ENCODE data around the gene NRXN3. TPM values are rescaled to one million over a fixed set of nuclear protein-coding genes. Genes with fewer than 3 reads are reported as not detected.

The NRXN3 gene
- total and polyA plus RNA-seq, 11 donors = 0.19 to 2.2 (median 1.1) TPM

DNA sequence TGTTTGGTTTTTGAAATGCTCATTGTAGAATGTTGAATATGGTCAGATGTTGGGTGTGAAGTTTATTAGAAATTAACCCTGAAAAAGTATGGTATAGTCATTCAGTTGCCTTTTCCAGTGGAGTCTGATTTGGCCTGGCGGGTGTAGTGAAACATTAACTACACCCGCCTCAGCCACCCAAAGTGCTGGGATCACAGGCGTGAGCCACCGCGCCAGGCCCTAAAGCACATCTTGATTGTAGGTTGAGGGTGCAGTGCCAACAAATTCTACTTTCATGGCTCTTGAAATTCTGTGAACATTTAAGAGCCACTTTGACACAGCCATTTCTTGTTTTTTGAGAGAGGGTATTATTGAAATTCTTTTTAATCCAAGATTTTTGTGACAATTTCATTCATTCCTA is 1416.2 kb downstream of the NRXN3 start:
- intact Hi-C loops (cut with DNase I) = no loop called here
- Histone ChIP-seq H3K4me3 (no peak overlapping the region), H3K9me3 (peaks cover 0 to 6% (median 0%) of the 10 kb centered on the region in 12 donors), H3K27me3 (peaks cover 0 to 2% (median 0%) of the 10 kb centered on the region in 9 donors), H3K36me3 (no peaks in the 10 kb centered on the region), H3K4me1 (peaks cover 0 to 2% (median 0%) of the 10 kb centered on the region in 12 donors), H3K27ac (no peak overlapping the region)
- WGBS, 4 donors = 92 to 96% (median 94%) methylated on average over 5 of the region's 5 CpGs
- TF ChIP-seq, protein P1, sequence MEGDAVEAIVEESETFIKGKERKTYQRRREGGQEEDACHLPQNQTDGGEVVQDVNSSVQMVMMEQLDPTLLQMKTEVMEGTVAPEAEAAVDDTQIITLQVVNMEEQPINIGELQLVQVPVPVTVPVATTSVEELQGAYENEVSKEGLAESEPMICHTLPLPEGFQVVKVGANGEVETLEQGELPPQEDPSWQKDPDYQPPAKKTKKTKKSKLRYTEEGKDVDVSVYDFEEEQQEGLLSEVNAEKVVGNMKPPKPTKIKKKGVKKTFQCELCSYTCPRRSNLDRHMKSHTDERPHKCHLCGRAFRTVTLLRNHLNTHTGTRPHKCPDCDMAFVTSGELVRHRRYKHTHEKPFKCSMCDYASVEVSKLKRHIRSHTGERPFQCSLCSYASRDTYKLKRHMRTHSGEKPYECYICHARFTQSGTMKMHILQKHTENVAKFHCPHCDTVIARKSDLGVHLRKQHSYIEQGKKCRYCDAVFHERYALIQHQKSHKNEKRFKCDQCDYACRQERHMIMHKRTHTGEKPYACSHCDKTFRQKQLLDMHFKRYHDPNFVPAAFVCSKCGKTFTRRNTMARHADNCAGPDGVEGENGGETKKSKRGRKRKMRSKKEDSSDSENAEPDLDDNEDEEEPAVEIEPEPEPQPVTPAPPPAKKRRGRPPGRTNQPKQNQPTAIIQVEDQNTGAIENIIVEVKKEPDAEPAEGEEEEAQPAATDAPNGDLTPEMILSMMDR (IDR thresholded peaks at IDR 0.05) = no peak
- no peak for TF ChIP-seq POLR2A (IDR thresholded peaks at IDR 0.05)
- no peak for ATAC-seq
- DNase-seq = no peak

GRCh38 chr14:79586989-79587598 is 1416.9 kb downstream of the NRXN3 start:
- TF ChIP-seq, protein P1 (IDR thresholded peaks at IDR 0.05) = no peak
- TF ChIP-seq POLR2A (IDR thresholded peaks at IDR 0.05) = no peak
- Histone ChIP-seq H3K27ac (no peak overlapping the region), H3K4me3 (no peak overlapping the region), H3K4me1 (peaks cover 0 to 2% (median 0%) of the 10 kb centered on the region in 12 donors), H3K27me3 (peaks cover 0 to 1% (median 0%) of the 10 kb centered on the region in 9 donors), H3K9me3 (peaks cover 0 to 6% (median 0%) of the 10 kb centered on the region in 12 donors), H3K36me3 (no peaks in the 10 kb centered on the region)
- intact Hi-C loops (cut with DNase I) = no loop called here
- ATAC-seq = no peak
- 9 to 17% (median 12%) methylated on average over 7 of the region's 7 CpGs for WGBS, 4 donors
- no peak for DNase-seq

- Histone ChIP-seq H3K27ac (no peak overlapping the region), H3K9me3 (peaks cover 0 to 6% (median 0%) of the 10 kb centered on the region in 12 donors), H3K36me3 (no peaks in the 10 kb centered on the region), H3K27me3 (no peaks in the 10 kb centered on the region), H3K4me1 (peaks cover 0 to 2% (median 0%) of the 10 kb centered on the region in 12 donors), H3K4me3 (no peak overlapping the region)
- DNase-seq (no peak), ATAC-seq (no peak)
- TF ChIP-seq, protein P1 (IDR thresholded peaks at IDR 0.05) = no peak
- no peak for TF ChIP-seq POLR2A (IDR thresholded peaks at IDR 0.05)
- WGBS, 4 donors = 88 to 97% (median 93%) methylated on average over 1 of the region's 1 CpG
- intact Hi-C loops (cut with DNase I) = no loop called here
Observed at GRCh38 chr14:79587875-79588274, 1417.7 kb downstream of the NRXN3 start.

GRCh38 chr14:79588398-79588797 is 1418.2 kb downstream of the NRXN3 start:
- TF ChIP-seq POLR2A (IDR thresholded peaks at IDR 0.05) = no peak
- TF ChIP-seq, protein P1 (IDR thresholded peaks at IDR 0.05) = no peak
- H3K9me3 ChIP-seq = peaks cover 0 to 6% (median 0%) of the 10 kb centered on the region in 12 donors
- H3K36me3 ChIP-seq = no peaks in the 10 kb centered on the region
- ATAC-seq (no peak), DNase-seq (no peak)
- H3K4me3 ChIP-seq = no peak overlapping the region
- peaks cover 0 to 2% (median 0%) of the 10 kb centered on the region in 12 donors for H3K4me1 ChIP-seq
- WGBS, 4 donors = 83 to 90% (median 84%) methylated on average over 2 of the region's 2 CpGs
- intact Hi-C loops (cut with DNase I) = no loop called here
- H3K27ac ChIP-seq = no peak overlapping the region
- H3K27me3 ChIP-seq = no peaks in the 10 kb centered on the region

Measured in heart left ventricle (tissue), 16 donors.